ENCODE data around the gene PFKL. TPM values are rescaled to one million over a fixed set of nuclear protein-coding genes. Genes with fewer than 3 reads are reported as not detected.

PFKL gene
- polyA plus RNA-seq, 4 donors, result 69.7 to 172 (median 115) TPM

DNA sequence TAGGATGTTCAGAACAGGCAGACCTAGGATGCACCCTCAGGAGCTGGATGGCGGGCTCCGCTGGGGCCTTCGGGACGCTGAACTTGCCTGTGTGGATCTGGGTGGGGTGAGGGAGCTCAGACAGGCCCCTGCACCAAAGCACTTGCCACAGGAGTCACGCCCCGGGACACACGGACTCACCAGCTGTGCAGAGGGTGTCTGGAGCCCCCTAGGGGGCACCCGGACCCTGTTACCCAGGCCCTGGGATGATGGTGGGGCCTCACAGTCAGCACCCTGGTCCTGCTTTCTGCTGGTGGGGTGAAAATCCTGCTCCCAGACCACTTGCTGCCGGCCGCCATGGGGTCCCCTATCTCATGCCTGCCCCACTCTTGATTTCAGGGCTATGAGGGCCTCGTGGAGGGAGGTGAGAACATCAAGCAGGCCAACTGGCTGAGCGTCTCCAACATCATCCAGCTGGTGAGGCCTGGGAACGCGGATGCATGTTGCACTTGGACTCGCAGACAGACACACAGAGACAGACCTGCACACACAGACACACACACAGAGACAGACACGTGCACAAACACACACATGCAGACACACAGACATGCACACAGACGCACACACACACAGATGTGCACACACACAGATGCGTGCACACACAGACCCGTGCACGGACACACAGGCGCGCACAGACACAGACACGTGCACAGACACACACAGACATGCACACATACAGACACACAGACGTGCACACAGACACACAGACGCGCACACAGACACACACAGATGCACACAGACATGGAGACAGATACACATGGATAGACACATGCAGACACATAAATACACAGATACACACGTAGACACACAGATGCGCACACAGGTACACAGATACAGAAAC lies 11.0 kb downstream of the PFKL start:
- no peak for DNase-seq (ENCODE audit: low read depth in 4 of 4, low spot score in 3 of 4)

GRCh38 chr21:44312089-44312488 lies 12.2 kb downstream of the PFKL start:
- DNase-seq (ENCODE audit: low read depth in 4 of 4, low spot score in 3 of 4), result no peak

DNA sequence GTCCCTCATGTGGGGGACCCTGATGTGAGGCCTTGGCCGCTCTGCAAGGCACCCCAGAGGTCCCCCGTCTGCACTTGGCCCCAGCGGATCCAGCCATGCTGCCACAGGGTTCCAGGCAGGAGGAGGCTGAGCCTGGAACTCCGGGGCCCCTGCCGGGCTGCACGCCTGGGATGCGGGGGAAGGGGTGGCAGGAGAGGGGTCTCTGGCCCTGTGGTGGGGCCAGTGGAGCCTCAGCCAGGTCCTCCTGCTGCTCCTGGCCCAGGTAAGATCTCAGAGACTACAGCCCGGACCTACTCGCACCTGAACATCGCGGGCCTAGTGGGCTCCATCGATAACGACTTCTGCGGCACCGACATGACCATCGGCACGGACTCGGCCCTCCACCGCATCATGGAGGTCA lies 12.9 kb downstream of the PFKL start:
- no peak for DNase-seq (ENCODE audit: low read depth in 4 of 4, low spot score in 3 of 4)

- no peak for DNase-seq (ENCODE audit: low read depth in 4 of 4, low spot score in 3 of 4)
Observed at GRCh38 chr21:44313451-44313850, 13.6 kb downstream of the PFKL start.

- no peak for DNase-seq (ENCODE audit: low read depth in 4 of 4, low spot score in 3 of 4)
Observed at GRCh38 chr21:44314128-44314527, 14.3 kb downstream of the PFKL start.

DNA sequence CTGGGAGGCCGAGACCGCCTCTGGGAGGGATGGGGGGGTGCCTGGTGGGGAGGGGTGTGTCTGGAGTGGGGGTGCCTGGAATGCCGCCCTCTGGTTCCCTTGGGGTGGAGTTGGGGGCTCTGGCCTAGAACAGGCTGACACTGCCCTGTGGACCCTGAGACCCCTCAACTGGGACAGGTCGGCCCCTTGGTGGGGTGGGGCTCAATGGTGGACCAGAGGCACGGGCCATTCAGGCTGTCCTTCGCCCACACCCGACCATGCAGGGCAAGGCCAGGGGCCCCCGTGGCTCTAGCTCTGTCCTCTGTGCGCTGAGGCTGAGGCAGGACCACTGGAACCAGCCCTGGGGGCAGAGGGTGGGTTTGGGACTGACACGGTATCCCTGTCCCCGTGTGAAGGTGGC lies 14.7 kb downstream of the PFKL start:
- no peak for DNase-seq (ENCODE audit: low read depth in 4 of 4, low spot score in 3 of 4)

- DNase-seq (ENCODE audit: low read depth in 4 of 4, low spot score in 3 of 4), result no peak
Observed at GRCh38 chr21:44315691-44316203, 15.9 kb downstream of the PFKL start.

- no peak for DNase-seq (ENCODE audit: low read depth in 4 of 4, low spot score in 3 of 4)
Observed at GRCh38 chr21:44316277-44316900, 16.5 kb downstream of the PFKL start.

GRCh38 chr21:44317241-44317782 lies 17.5 kb downstream of the PFKL start:
- DNase-seq (ENCODE audit: low read depth in 4 of 4, low spot score in 3 of 4), result no peak

GRCh38 chr21:44317871-44318270 lies 18.0 kb downstream of the PFKL start:
- no peak for DNase-seq (ENCODE audit: low read depth in 4 of 4, low spot score in 3 of 4)

- DNase-seq (ENCODE audit: low read depth in 4 of 4, low spot score in 3 of 4), result no peak
Observed at GRCh38 chr21:44318489-44319285, 18.8 kb downstream of the PFKL start.

DNA sequence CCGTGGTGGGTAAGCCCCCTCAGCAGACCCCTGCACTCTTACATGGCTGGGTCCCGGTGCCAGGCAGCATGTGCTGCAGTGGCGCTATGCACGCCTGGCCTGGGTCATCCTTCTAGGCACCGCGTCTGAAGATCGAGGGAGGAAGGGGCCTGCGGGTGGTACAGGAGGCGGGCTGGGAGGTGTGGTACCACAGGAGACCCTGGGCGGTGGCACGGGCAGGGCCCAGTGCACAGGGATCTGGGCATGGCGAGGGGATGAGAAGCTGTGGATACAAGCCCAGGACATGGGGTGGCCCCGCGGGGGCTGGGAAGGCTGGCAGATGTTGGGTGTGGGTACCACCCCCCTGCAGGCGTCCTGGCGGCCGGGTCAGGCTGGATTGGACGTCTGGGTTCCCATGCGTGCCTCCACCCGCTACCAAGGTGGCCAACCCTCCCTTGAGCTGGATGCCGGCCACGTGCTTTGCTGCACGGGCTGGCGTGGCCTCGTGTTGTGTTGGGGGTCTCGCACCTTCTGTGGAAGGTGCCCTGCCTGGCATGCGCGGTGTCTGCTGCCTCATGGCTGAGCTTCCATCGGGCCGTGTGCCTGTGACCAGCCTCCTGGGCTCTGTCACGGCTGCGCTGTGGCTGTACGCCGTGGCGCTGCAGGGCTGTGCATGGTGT lies 19.7 kb downstream of the PFKL start:
- no peak for DNase-seq (ENCODE audit: low read depth in 4 of 4, low spot score in 3 of 4)

GRCh38 chr21:44320847-44321246 lies 21.0 kb downstream of the PFKL start:
- no peak for DNase-seq (ENCODE audit: low read depth in 4 of 4, low spot score in 3 of 4)

DNA sequence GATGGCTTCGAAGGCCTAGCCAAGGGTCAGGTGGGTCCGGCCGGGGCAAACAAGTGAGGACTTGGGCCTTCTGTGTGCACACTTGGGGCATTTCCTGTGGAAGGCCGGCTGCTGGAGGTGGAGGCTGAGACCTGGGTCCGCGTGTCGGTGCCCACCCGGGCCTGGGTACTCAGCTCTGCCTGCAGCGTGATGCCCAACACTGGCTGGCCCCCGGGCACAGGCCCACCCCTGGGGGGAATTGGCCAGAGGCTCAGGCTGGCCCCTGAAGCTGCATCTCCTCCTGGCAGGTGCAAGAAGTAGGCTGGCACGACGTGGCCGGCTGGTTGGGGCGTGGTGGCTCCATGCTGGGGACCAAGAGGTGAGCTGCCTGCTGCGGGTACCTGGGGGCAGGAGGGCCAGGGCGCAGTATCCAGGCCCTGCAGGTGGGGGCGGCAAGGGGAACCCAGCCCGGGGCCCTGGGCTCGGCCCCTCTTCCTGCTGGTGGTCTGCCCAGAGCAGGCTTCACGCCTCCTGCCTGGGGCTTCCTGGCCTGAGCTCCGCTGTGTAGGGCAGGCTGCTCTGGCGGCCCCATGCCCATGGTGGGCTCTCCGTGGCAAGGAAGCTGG lies 22.1 kb downstream of the PFKL start:
- no peak for DNase-seq (ENCODE audit: low read depth in 4 of 4, low spot score in 3 of 4)

GRCh38 chr21:44322621-44323325 lies 22.9 kb downstream of the PFKL start:
- DNase-seq (ENCODE audit: low read depth in 4 of 4, low spot score in 3 of 4), result no peak

- no peak for DNase-seq (ENCODE audit: low read depth in 4 of 4, low spot score in 3 of 4)
Observed at GRCh38 chr21:44323591-44323990, 23.7 kb downstream of the PFKL start.

- DNase-seq (ENCODE audit: low read depth in 4 of 4, low spot score in 3 of 4), result no peak
Observed at GRCh38 chr21:44324106-44324853, 24.4 kb downstream of the PFKL start.

- DNase-seq (ENCODE audit: low read depth in 4 of 4, low spot score in 3 of 4), result no peak
Observed at GRCh38 chr21:44324854-44325107, 24.9 kb downstream of the PFKL start.
